Testis (tissue), 3 donors: Measurements from ENCODE around the gene DHRS7B. TPM values are rescaled to one million over a fixed set of nuclear protein-coding genes. Genes with fewer than 3 reads are reported as not detected.
A peak's percentile ranks its signal among the peaks of the same experiment; 100 is the strongest.

Source experiments
- DNase-seq: peaks from one replicate; pipeline ENCODE4 v3.0.0-alpha.2; 2019
- H3K27ac ChIP-seq, 2 donors: fragments of 200-600 bp; sonication (generic); one replicate each; pipeline ENCODE4 v1.5.1; 2019
- H3K27me3 ChIP-seq: fragments of 200-600 bp; sonication (generic); one replicate; pipeline ENCODE4 v1.5.1; 2019
- H3K36me3 ChIP-seq: fragments of 200-600 bp; sonication (generic); one replicate; pipeline ENCODE4 v1.5.1; 2017; ENCODE audit warnings: low read depth; ENCODE audit errors: missing control alignments
- H3K4me1 ChIP-seq: fragments of 200-600 bp; sonication (generic); one replicate; pipeline ENCODE4 v1.5.1; 2019
- H3K4me3 ChIP-seq, 2 donors: fragments of 200-600 bp; sonication (generic); one replicate each; pipeline ENCODE4 v1.5.1; 2017 to 2019
- H3K9me3 ChIP-seq: fragments of 200-600 bp; sonication (generic); one replicate; pipeline ENCODE4 v1.5.1; 2017
- POLR2A ChIP-seq: fragments of 450-650 bp; IDR thresholded peaks from one replicate; pipeline ENCODE4 v1.6.1; 2017; ENCODE audit warnings: antibody characterized with exemption, mild to moderate bottlenecking, moderate library complexity
- WGBS, 2 donors: methylation state at CpG; one replicate each; pipeline ENCODE4 v1.1.5; 2018; 5-methylcytosine and 5-hydroxymethylcytosine counted together
- intact Hi-C: fragments of 100-400 bp; cut with DNase I; formaldehyde crosslinking; loops from one replicate; pipeline ENCODE4 v1.15.1; 2023; ENCODE audit warnings: low total_unique reads
- polyA plus RNA-seq: library from polyadenylated mRNA; stranded (reverse); fragments of 350-450 nt; fragmentation: Illumina TruSeq; extraction: RNeasy Lipid Tissue Mini Kit (QIAGEN cat#74804); gene quantifications from one replicate; pipeline ENCODE4 v1.2.3, GENCODE V29; 2014; ENCODE audit warnings: low read depth, low replicate concordance; ENCODE audit not compliant: insufficient read depth
- total RNA-seq, 2 donors: library from RNA; depleted of rRNA; stranded (reverse); fragments of >200 nt; gene quantifications; one replicate each; pipeline ENCODE4 v1.2.3, GENCODE V29; 2016
- TF ChIP-seq, protein P1 (sequence below), 3 experiments: fragments of 450-650 bp in 2 of 3; fragments of 200-600 bp in 1 of 3; sonication (generic) in 1 of 3; IDR thresholded peaks; one replicate each; pipeline ENCODE4 v1.5.1; 2016 to 2019; ENCODE audit warnings: antibody characterized with exemption in 3 of 3, mild to moderate bottlenecking in 2 of 3, moderate library complexity in 1 of 3

DHRS7B gene
- total and polyA plus RNA-seq, 3 donors from 2014 or later: 39.0 to 81.7 (median 53.6) TPM

DNA sequence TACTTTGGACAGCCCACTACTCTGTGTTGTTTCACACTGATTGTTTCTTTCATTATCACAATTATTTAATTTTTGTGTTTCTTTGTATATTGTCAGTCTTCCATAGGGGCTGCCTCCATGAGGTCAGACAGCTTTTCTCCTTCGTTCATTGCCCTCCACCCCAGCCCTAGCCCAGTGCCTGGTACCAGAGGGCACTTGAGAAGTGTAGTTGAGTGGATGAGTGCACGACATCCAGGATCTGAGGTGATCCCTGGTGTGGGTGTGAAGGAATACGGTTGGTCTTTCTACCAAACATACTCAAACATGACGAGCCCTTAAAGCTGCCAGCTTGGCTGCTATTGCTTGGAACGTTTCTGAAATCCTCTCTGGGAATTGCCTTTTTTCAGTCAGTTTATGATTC lies 37.9 kb downstream of the DHRS7B start:
- 72 to 83% methylated on average over 5 of the region's 5 CpGs for WGBS, 2 donors
- no peak for TF ChIP-seq POLR2A
- TF ChIP-seq, protein P1, sequence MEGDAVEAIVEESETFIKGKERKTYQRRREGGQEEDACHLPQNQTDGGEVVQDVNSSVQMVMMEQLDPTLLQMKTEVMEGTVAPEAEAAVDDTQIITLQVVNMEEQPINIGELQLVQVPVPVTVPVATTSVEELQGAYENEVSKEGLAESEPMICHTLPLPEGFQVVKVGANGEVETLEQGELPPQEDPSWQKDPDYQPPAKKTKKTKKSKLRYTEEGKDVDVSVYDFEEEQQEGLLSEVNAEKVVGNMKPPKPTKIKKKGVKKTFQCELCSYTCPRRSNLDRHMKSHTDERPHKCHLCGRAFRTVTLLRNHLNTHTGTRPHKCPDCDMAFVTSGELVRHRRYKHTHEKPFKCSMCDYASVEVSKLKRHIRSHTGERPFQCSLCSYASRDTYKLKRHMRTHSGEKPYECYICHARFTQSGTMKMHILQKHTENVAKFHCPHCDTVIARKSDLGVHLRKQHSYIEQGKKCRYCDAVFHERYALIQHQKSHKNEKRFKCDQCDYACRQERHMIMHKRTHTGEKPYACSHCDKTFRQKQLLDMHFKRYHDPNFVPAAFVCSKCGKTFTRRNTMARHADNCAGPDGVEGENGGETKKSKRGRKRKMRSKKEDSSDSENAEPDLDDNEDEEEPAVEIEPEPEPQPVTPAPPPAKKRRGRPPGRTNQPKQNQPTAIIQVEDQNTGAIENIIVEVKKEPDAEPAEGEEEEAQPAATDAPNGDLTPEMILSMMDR (IDR thresholded peaks at IDR 0.05): no peak
- DNase-seq: no peak
- Histone ChIP-seq H3K36me3 (no peaks in the 10 kb centered on the region), H3K4me1 (peaks cover 34% of the 10 kb centered on the region), H3K9me3 (no peaks in the 10 kb centered on the region), H3K4me3 (no peak overlapping the region), H3K27me3 (no peaks in the 10 kb centered on the region), H3K27ac (no peak overlapping the region)
- intact Hi-C loops: no loop called here

DNA sequence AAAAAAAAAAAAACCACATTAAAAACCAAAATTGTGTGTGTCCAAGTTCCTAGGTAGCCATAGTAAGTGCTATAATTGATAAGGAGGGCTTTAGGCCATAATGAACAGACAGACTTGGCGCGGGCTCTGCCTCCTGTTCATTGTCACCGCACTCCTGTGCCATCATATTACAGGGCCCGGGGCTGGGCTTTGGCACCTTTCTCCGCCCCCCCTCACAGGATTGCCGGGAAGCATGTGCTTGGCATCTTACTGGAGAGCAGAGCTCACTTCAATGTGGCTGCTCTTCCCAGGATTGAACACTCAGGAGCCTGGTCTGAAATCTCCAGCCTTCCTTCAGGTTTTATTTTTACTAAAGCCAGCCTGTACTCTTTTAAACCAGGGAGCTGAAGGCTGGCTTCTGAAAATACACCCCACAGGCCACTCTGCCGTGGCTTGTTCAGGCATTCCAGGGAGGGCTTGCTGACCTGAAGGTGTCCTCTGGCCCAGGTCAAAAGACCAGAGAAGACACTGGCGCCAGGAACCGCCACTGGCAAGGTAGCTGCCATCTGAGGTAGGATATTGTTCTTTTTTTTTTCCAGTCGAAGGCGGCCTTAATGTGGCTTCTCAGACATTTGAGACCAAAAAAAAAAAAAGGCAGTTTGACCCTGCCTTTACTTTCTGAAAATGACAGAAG lies 39.3 kb downstream of the DHRS7B start:
- Histone ChIP-seq H3K36me3 (no peaks in the 10 kb centered on the region), H3K4me1 (peaks cover 48% of the 10 kb centered on the region), H3K9me3 (no peaks in the 10 kb centered on the region), H3K27me3 (no peaks in the 10 kb centered on the region), H3K4me3 (no peak overlapping the region), H3K27ac (peak overlapping the region; percentile 56 to 84)
- intact Hi-C loops: no loop called here
- DNase-seq: no peak
- 70 to 71% methylated on average over 11 of the region's 11 CpGs for WGBS, 2 donors
- TF ChIP-seq POLR2A: no peak
- TF ChIP-seq, protein P1 (IDR thresholded peaks at IDR 0.05): no peak

DNA sequence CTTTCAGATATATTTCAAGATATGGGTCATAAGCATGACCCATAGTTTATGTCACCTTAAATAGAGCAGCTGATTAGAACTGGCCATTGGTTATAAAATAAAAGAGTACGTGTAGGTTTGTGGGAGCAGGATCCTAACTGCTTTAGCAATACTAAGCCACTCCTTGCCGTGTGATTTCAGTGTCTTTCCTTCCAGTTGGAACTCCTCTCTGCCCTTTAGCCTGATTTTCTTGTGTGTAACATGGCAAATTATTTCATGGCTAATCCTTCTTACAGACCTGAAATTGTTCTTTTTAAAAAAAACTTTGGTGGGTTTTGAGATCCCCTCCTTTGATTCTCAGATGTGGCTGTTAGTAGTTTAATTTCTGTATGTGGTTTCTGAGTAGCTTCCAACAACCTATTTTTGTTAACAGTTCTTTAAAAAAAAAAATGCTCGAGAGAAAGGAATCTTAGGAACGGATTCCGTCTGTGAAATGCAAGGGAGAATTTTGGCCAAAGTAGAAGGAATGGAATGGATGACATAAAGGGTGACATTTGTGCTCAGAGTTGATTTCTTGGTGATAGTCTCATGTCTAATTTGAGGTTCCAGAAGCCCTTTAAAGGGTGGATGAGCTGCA lies 39.9 kb downstream of the DHRS7B start:
- intact Hi-C loops: no loop called here
- no peaks in the 10 kb centered on the region for H3K9me3 ChIP-seq
- no peak for DNase-seq
- TF ChIP-seq POLR2A: no peak
- TF ChIP-seq, protein P1 (IDR thresholded peaks at IDR 0.05): no peak
- H3K27me3 ChIP-seq: no peaks in the 10 kb centered on the region
- no peaks in the 10 kb centered on the region for H3K36me3 ChIP-seq
- whole genome bisulfite sequencing, 2 donors: 45 to 58% methylated on average over 5 of the region's 5 CpGs
- peak overlapping the region; percentile 56 to 84 for H3K27ac ChIP-seq
- peaks cover 51% of the 10 kb centered on the region for H3K4me1 ChIP-seq
- no peak overlapping the region for H3K4me3 ChIP-seq

DNA sequence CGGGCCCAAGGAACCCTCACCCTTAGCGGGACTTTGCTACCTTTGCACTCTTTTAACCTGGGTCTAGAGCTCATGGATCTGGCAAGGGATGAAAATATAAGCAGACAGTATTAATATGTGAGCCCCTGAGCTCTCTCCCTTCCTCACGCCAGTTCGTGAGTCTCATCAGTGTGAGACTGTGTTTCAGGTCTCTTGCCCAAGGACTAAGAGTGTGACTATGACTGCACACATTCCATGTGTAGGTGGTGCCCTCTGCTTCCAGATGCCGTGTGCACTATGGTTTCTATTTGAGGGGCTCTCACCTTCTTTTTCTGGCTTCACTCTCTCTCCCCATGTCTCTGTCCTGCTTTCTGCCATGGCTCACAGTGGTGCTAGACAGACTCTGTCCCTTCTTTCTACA lies 40.5 kb downstream of the DHRS7B start:
- intact Hi-C loops: no loop called here
- 57% methylated on average over 5 of the region's 5 CpGs for WGBS, 2 donors
- peak overlapping the region; percentile 56 to 84 for H3K27ac ChIP-seq
- no peaks in the 10 kb centered on the region for H3K27me3 ChIP-seq
- peaks cover 48% of the 10 kb centered on the region for H3K4me1 ChIP-seq
- TF ChIP-seq, protein P1 (IDR thresholded peaks at IDR 0.05): no peak
- TF ChIP-seq POLR2A: no peak
- no peaks in the 10 kb centered on the region for H3K36me3 ChIP-seq
- no peaks in the 10 kb centered on the region for H3K9me3 ChIP-seq
- no peak overlapping the region for H3K4me3 ChIP-seq
- DNase-seq: no peak

DNA sequence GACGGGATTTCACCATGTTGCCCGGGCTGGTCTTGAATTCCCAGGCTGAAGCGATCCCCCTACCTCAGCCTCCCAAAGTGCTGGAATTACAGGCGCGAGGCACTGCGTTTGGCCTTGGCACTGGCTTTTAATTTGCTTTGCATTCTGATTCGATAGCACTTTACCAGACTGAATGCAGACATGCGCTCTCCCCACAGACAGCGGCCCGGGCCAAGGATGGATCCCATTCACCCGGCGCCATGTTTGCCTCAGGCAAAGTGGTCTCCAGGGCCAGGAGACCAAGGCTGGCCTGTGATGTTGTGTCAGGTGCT lies 41.7 kb downstream of the DHRS7B start:
- peaks cover 47% of the 10 kb centered on the region for H3K4me1 ChIP-seq
- no peaks in the 10 kb centered on the region for H3K9me3 ChIP-seq
- no peaks in the 10 kb centered on the region for H3K36me3 ChIP-seq
- TF ChIP-seq, protein P1 (IDR thresholded peaks at IDR 0.05): no peak
- TF ChIP-seq POLR2A: no peak
- H3K27ac ChIP-seq: peak overlapping the region in 1 of 2 donors; percentile 84
- no peak for DNase-seq
- intact Hi-C loops: no loop called here
- 97 to 98% methylated on average over 10 to 12 of the region's 12 CpGs for WGBS, 2 donors
- H3K4me3 ChIP-seq: no peak overlapping the region
- H3K27me3 ChIP-seq: no peaks in the 10 kb centered on the region
